HG02610 (cell line): Measurements from ENCODE around the gene RASSF4.
A peak's percentile ranks its signal among the peaks of the same experiment; 100 is the strongest.

ENCODE experiments used
- ATAC-seq: cut with Tn5 transposase; IDR thresholded peaks from one replicate; pipeline ENCODE4 v1.9.1; 2021; ENCODE audit warnings: mild to moderate bottlenecking, moderate library complexity; ENCODE audit not compliant: unreplicated experiment

Gene RASSF4

GRCh38 chr10:44927352-44927751, 32.2 kb upstream of the RASSF4 start:
- ATAC-seq, result no peak

DNA sequence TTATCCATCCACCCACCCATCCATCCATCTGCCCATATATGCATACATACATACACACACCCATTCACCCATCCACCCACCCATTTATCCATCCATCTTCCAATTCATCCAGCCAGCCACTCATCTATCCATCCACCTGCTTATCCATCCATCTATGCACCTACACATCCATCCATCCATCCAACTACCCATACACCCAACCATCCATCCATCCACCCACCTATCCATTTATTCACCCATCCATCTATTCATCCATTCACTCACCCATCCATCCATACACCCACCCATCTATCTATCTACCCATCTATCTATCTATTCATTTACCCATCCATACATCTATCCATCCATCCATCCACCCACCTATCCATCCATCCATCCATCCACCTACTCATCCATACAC, 31.1 kb upstream of the RASSF4 start:
- no peak for ATAC-seq

GRCh38 chr10:44929356-44930255, 30.0 kb upstream of the RASSF4 start:
- no peak for ATAC-seq

GRCh38 chr10:44930904-44931620, 28.5 kb upstream of the RASSF4 start:
- ATAC-seq, result no peak

GRCh38 chr10:44931621-44932516, 27.7 kb upstream of the RASSF4 start:
- ATAC-seq, result no peak

DNA sequence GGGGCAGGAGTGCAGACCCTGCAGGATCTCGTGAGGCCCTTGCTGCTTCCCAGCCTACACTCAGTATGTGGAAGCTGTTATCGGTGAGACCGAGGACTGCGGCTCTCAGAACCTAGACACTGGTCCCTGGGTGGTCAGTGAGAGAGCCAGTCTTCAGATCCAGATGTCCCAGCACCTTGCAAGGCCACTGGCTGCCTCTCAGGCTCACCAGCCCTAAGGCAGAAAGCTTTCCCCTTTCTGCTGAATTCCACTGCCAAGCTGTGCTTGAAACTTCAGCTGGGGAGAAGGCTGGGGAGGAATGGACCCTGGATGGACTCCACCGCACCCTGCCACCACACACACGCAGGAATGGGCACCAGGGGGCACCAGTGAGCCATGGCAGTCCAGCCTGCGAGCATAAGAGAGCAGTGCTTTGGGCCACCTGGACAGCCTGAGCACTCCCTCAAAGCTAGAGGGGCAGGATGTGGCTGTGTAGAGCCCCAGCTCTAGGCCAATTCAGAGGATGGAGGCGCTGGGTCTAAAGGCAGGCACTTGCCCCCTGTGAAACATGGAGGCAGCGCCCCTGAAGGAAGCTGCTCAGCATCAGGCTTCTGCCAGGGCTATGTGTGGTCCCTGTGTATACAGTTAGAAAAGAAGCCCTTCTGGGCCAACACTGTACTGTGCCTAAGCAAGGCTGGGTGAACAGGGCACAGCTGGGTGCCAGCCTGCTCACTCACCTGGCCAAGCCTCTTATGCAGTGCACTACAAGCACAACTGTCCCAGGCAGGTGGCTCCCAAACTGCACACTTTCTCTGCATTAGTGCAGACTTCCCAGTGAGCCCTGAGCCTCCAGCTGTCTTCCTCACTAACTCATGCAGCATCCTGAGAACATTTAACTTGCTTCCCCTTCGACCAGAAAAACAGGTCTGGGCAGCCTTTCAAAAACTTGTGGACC, 26.8 kb upstream of the RASSF4 start:
- ATAC-seq, result peak; percentile 94

- ATAC-seq, result no peak
These were observed 25.9 kb upstream of the RASSF4 start for GRCh38 chr10:44933451-44934321.

- ATAC-seq, result no peak
These were observed 25.0 kb upstream of the RASSF4 start for GRCh38 chr10:44934416-44935200.

DNA sequence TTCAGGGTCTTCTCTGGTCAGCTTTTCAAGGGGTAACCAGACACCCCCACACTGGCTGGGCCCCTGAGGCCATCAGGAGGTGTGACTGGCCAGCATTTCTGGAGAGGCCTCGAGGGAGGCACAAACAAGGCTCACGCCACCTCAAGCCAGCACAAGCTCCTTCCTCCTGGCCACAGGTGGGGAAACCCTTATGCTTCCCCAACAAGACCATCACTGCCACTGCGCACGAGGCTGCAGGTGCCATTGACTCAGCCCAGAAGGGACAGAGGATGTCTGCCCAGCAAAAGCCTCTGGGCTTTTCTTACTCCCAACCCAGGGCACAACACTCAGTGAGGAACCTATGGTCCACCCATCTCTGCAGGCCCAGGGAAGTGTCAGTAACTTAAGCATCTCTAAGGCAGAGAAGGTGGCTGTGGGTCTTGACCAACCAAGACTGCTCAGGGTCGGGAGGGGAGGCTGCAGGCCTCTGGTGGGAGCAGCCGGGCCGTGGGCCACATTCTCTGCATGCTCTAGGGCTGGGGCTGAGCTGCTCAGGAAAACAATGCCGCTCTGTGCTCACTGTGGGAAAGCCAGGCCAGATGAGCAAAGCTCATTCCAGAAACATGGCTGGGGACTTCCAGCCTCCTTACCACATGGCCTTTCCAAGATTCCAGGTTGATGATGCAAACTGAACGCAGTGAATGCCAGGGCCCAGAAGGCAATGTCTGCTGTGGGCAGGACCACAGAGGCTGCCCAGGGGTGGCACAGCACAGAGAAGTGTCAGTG, 24.2 kb upstream of the RASSF4 start:
- no peak for ATAC-seq

- ATAC-seq, result no peak
These were observed 23.7 kb upstream of the RASSF4 start for GRCh38 chr10:44935966-44936295.

DNA sequence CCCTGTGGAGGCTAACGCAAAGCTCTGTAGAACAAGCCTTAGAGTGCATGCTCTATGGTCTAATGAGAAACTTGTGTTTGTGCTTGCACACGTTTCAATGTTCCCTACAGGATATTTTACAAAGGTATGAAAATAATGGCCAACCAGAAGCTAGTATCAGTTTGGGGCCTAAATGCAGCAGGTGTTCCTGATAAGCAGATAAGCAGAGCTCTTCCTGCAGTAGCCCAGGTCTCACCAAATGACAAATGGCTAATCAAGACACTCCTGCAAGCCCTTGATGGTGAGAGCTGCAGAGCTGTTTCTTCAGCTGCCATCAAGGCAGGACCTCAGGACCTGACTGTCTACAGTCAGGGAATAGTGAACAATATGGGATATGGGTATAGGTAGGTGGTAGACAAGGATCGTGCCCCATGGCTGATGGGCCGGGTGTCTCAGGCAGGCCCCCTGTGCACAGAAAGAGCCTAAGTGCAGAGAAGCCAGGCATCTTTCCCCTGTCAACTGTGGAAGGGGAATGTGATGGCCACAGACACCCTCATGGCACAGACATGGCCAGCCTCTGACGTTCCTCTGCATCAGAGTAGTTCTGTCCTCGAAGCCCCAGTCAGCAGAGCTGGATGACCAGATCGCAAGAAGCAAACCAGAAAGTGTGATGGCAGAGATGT, 23.2 kb upstream of the RASSF4 start:
- ATAC-seq, result no peak

- ATAC-seq, result no peak
These were observed 22.2 kb upstream of the RASSF4 start for GRCh38 chr10:44937196-44938005.

DNA sequence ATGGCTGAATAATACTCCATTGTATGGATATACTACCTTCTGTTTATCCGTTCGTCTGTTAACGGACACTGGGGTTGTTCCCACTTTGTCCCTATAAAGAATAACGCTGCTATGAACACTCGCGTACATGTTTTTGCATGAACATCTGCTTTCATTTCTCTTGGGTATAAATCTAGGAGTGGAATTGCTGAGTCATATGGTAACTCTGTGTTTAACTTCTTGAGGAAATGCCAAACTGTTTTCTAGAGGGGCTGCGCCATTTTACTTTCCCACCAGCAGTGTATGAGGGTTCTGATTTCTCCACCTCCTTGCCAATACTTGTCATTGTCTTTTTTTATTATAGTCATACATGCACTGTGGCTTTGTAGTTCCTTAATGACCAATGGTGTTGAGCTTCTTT, 20.6 kb upstream of the RASSF4 start:
- no peak for ATAC-seq

- no peak for ATAC-seq
These were observed 19.8 kb upstream of the RASSF4 start for GRCh38 chr10:44939691-44940401.

DNA sequence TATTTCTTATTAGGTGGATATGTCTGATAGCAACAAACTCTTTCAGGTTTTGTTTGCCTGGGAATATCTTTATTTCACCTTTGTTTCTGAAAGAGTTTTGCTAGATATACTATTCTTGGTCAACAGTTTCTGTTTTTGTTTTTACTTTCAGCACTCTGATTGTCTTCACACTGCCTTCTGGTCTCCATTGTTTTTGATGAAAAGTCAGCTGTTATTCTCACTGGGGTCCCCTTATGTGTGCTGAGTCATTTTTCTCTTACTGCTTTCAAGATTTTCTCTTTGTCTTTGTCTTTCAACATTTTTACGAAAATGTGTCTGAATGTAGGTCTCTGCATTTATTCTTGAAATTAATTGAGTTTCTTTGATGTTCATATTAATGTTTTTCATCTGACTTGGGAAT, 15.2 kb upstream of the RASSF4 start:
- no peak for ATAC-seq

DNA sequence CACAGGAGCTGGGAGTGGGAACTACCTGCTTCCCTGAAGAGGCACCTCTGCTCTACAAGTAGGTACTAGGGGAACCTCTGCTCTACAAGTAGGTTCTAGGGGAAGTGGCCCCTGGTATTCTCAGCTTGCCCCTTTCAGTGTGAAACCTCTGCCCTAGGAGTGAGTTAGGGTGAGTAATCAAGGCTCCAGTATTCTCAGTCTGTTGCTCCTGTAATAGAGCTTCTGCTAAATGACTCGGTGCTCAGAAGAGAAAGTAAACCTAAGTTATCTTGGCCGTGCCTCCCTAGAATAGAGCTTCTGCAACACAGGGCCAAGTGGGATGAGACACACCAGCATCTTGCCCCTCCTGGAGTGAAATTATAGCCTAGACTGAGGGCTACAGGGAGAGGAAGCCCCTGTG, 13.4 kb upstream of the RASSF4 start:
- ATAC-seq, result peak; percentile 73
